Suprapubic skin (tissue), 4 donors: ENCODE data around the gene AMOTL1.

Experiments used
- POLR2A ChIP-seq, 2 donors: fragments of 450-650 bp; IDR thresholded peaks; one replicate each; pipeline ENCODE4 v1.6.1; 2017; ENCODE audit warnings: antibody characterized with exemption in 2 of 2, mild to moderate bottlenecking in 2 of 2, moderate library complexity in 2 of 2
- POLR2AphosphoS5 ChIP-seq, 3 donors: sonication (generic); formaldehyde crosslinking; IDR thresholded peaks; one replicate each; pipeline ENCODE4 v1.6.1; 2017; ENCODE audit warnings: antibody characterized with exemption in 3 of 3

DNA sequence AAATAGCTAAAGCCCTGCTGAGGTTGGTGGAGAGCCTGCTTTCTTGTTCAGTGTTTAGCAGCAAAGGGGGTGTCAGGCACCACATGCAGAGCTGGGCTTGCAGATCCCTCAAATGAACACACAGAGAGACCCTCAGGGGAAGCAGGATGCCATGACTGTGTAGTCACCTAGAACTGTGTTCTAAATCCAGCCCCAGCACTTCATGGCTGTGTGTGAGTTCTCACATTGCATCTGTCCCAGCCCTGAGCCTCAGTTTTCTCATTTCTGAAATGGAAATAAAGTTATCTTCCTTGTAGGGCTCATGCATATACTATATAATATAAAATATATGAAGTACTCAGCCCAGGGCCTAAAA lies 158.1 kb downstream of the AMOTL1 start:
- TF ChIP-seq POLR2AphosphoS5 (IDR thresholded peaks at IDR 0.05) (no peak), POLR2A (IDR thresholded peaks at IDR 0.05) (no peak)
